Retinal pigment epithelial cell (primary cell): ENCODE results near the gene PTPRN.
"Not testable (repeated sequence)": the region's sequence is repeated elsewhere in the genome, so short reads cannot be mapped to it uniquely, and the experiment has no call there.

Experiments
- DNase-seq: peaks from one replicate; pipeline ENCODE4 v3.0.0-alpha.2; 2010; ENCODE audit warnings: low read depth
- H3K4me3 ChIP-seq: 2 replicates; pipeline ENCODE4 v1.5.1; 2011; ENCODE audit warnings: mild to moderate bottlenecking, low read length, control low read depth, moderate library complexity
- CTCF ChIP-seq: conservative IDR thresholded peaks from 2 replicates; pipeline ENCODE4 v1.5.1; 2011; ENCODE audit warnings: low read depth, low read length, control low read depth, inconsistent platforms

Gene PTPRN

GRCh38 chr2:219266232-219266631 lies 43.0 kb downstream of the PTPRN start:
- H3K4me3 ChIP-seq, result no peak overlapping the region
- no peak for TF ChIP-seq CTCF
- no peak for DNase-seq

GRCh38 chr2:219261024-219261855 lies 48.0 kb downstream of the PTPRN start:
- no peak overlapping the region for H3K4me3 ChIP-seq
- TF ChIP-seq CTCF, result no peak
- no peak for DNase-seq

GRCh38 chr2:219258942-219259341 lies 50.3 kb downstream of the PTPRN start:
- H3K4me3 ChIP-seq, DNase-seq: not testable (repeated sequence)

GRCh38 chr2:219254590-219255201 lies 54.5 kb downstream of the PTPRN start:
- TF ChIP-seq CTCF, result no peak
- DNase-seq, result no peak
- H3K4me3 ChIP-seq, result peak overlapping the region; percentile 58

GRCh38 chr2:219253753-219254589 lies 55.2 kb downstream of the PTPRN start, which contains the start of gene TUBA4A:
Gene TUBA4A (minus strand): TSS chr2:219253918. CDS start chr2:219253858, 60 bp downstream.
- DNase-seq, result no peak
- H3K4me3 ChIP-seq, result peak within 1 kb of the TSS; percentile 58
- no peak for TF ChIP-seq CTCF

- TF ChIP-seq CTCF, result no peak
- no peak for DNase-seq
- peak within 1 kb of the TSS; percentile 58 for H3K4me3 ChIP-seq
These were observed 56.1 kb downstream of the PTPRN start, which contains the start of gene TUBA4B for GRCh38 chr2:219252900-219253752. Gene TUBA4B (plus strand): TSS chr2:219253243. CDS start chr2:219253408, 165 bp downstream.

- TF ChIP-seq CTCF, result no peak
- DNase-seq, result no peak
- H3K4me3 ChIP-seq, result peak overlapping the region; percentile 58
These were observed 56.7 kb downstream of the PTPRN start for GRCh38 chr2:219252570-219252899.
